ENCODE measurements around the gene DCAF12. TPM values are rescaled to one million over a fixed set of nuclear protein-coding genes. Genes with fewer than 3 reads are reported as not detected.

The DCAF12 gene
- total and polyA plus RNA-seq, 2 of the 13 experiments (the other 11 are each of a cell fraction or from before 2014, with no cell fraction given): 26.8 to 37.4 TPM

DNA sequence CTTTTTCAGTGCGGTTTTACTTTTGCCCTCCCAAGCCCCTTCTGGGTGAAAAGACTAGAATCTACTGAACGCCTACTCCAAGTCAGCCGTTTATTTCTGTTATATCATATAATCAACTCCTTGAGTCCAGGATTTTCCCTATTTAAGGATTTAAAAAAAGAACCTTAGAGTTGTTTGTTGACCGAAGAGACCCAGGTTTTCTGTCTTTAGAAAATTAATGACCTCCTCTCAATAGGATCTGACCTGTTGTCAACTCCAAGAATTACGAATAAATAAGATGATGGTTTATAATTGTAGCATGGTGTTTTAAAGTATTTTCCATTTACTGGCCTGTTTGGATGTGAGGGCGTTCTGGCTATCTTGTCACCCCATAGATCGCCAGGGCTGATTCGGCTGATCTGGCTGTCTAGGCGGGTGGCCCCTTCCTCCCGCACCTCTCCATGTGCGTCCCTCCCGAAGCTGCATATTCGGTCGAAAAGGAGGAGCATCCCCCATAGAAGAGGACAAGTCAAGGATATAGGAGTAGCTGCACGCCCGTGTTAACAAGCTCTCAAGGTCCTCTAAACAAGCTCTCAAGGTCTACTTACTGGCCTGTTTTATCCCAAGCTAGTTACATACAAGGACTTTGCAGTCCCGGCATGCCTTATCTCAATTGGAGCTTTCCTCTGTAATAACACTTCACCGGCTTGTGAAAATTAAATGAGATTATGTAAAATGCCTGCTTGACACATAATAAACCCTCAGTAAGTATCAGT, 76.7 kb downstream of the DCAF12 start (continued):
- TF ChIP-seq, protein P1, sequence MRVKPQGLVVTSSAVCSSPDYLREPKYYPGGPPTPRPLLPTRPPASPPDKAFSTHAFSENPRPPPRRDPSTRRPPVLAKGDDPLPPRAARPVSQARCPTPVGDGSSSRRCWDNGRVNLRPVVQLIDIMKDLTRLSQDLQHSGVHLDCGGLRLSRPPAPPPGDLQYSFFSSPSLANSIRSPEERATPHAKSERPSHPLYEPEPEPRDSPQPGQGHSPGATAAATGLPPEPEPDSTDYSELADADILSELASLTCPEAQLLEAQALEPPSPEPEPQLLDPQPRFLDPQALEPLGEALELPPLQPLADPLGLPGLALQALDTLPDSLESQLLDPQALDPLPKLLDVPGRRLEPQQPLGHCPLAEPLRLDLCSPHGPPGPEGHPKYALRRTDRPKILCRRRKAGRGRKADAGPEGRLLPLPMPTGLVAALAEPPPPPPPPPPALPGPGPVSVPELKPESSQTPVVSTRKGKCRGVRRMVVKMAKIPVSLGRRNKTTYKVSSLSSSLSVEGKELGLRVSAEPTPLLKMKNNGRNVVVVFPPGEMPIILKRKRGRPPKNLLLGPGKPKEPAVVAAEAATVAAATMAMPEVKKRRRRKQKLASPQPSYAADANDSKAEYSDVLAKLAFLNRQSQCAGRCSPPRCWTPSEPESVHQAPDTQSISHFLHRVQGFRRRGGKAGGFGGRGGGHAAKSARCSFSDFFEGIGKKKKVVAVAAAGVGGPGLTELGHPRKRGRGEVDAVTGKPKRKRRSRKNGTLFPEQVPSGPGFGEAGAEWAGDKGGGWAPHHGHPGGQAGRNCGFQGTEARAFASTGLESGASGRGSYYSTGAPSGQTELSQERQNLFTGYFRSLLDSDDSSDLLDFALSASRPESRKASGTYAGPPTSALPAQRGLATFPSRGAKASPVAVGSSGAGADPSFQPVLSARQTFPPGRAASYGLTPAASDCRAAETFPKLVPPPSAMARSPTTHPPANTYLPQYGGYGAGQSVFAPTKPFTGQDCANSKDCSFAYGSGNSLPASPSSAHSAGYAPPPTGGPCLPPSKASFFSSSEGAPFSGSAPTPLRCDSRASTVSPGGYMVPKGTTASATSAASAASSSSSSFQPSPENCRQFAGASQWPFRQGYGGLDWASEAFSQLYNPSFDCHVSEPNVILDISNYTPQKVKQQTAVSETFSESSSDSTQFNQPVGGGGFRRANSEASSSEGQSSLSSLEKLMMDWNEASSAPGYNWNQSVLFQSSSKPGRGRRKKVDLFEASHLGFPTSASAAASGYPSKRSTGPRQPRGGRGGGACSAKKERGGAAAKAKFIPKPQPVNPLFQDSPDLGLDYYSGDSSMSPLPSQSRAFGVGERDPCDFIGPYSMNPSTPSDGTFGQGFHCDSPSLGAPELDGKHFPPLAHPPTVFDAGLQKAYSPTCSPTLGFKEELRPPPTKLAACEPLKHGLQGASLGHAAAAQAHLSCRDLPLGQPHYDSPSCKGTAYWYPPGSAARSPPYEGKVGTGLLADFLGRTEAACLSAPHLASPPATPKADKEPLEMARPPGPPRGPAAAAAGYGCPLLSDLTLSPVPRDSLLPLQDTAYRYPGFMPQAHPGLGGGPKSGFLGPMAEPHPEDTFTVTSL (CRISPR knock-in tag; IDR thresholded peaks at IDR 0.05; ENCODE audit: borderline replicate concordance): 0 out of 2 replicates have a peak, but pooled peaks have one; percentile 20
- TF ChIP-seq ZNF326 (CRISPR knock-in tag; IDR thresholded peaks at IDR 0.05; ENCODE audit: borderline replicate concordance): no peak
- TF ChIP-seq ZNF160 (CRISPR knock-in tag; IDR thresholded peaks at IDR 0.05): no peak
- TF ChIP-seq ZNF24 (IDR thresholded peaks at IDR 0.05): no peak
- TF ChIP-seq KLF12 (CRISPR knock-in tag; IDR thresholded peaks at IDR 0.05; ENCODE audit: borderline replicate concordance): 0 out of 2 replicates have a peak, but pooled peaks have one; percentile 5
